SK-N-SH (cell line): ENCODE measurements around the gene CALD1. TPM values are rescaled to one million over a fixed set of nuclear protein-coding genes. Genes with fewer than 3 reads are reported as not detected.

Source experiments
- CTCF ChIA-PET: fragments of 300-600, 350-600 bp; formaldehyde crosslinking; extraction: SDS; loops from one replicate; lab custom pipeline; 2021; lab: Yijun Ruan, JAX
- POLR2A ChIA-PET: fragments of 350-600 bp; sonication (Branson Sonifier 250); formaldehyde crosslinking; extraction: SDS; loops from one replicate; lab custom pipeline; 2020; ENCODE audit warnings: antibody characterized with exemption, inconsistent platforms; lab: Yijun Ruan, JAX
- DNase-seq: peaks from one replicate; pipeline ENCODE4 v3.0.0; 2012
- H2AFZ ChIP-seq: fragments of 200-600 bp; sonication (generic); 2 replicates; pipeline ENCODE4 v1.8.1; 2016; ENCODE audit warnings: antibody characterized with exemption, mild to moderate bottlenecking, low read depth
- H3F3A ChIP-seq: fragments of 200-600 bp; sonication (generic); replicated peaks from 2 replicates; pipeline ENCODE3; 2016; ENCODE audit warnings: antibody characterized with exemption, mild to moderate bottlenecking; ENCODE audit not compliant: insufficient read depth
- H3K27ac ChIP-seq, 2 experiments: fragments of 200-500 bp in 1 of 2; fragments of 200-600 bp in 1 of 2; sonication (Bioruptor generic) in 1 of 2; sonication (generic), shearing (Covaris generic) in 1 of 2; 2 replicates each; pipeline versions ENCODE4 v1.5.1 to v1.6.1; 2014 to 2016; ENCODE audit warnings: low read depth in 2 of 2, inconsistent platforms in 1 of 2, low read length in 1 of 2, mild to moderate bottlenecking in 1 of 2, mixed read lengths in 1 of 2
- H3K27me3 ChIP-seq: fragments of 200-600 bp; sonication (generic), shearing (Covaris generic); 2 replicates; pipeline ENCODE4 v1.6.1; 2016; ENCODE audit warnings: mixed run types; ENCODE audit not compliant: insufficient read depth
- H3K36me3 ChIP-seq, 2 experiments: fragments of 200-500 bp in 1 of 2; fragments of 200-600 bp in 1 of 2; sonication (Bioruptor generic) in 1 of 2; sonication (generic) in 1 of 2; replicated peaks in 1 of 2; 2 replicates each; pipeline versions ENCODE3 to v1.5.1; 2014 to 2016; ENCODE audit warnings: low read length in 1 of 2, mild to moderate bottlenecking in 1 of 2; ENCODE audit not compliant: insufficient read depth in 2 of 2, control insufficient read depth in 1 of 2
- H3K4me1 ChIP-seq, 2 experiments: fragments of 200-500 bp in 1 of 2; fragments of 200-600 bp in 1 of 2; sonication (Bioruptor generic) in 1 of 2; sonication (generic), shearing (Covaris generic) in 1 of 2; 2 replicates each; pipeline versions ENCODE4 v1.5.1 to v1.6.1; 2014 to 2016; ENCODE audit warnings: low read depth in 1 of 2, low read length in 1 of 2, mixed run types in 1 of 2; ENCODE audit not compliant: insufficient read depth in 2 of 2, control insufficient read depth in 1 of 2
- H3K4me2 ChIP-seq: fragments of 200-600 bp; sonication (generic), shearing (Covaris generic); 2 replicates; pipeline ENCODE4 v1.6.1; 2017; ENCODE audit warnings: mixed run types
- H3K4me3 ChIP-seq, 2 experiments: fragments of 200-500 bp in 1 of 2; fragments of 200-600 bp in 1 of 2; sonication (Bioruptor generic) in 1 of 2; sonication (generic), shearing (Covaris generic) in 1 of 2; 2 replicates each; pipeline versions ENCODE4 v1.5.1 to v1.8.1; 2014 to 2016; ENCODE audit warnings: low read depth in 2 of 2, inconsistent platforms in 1 of 2, low read length in 1 of 2, mild to moderate bottlenecking in 1 of 2, mixed read lengths in 1 of 2, moderate library complexity in 1 of 2
- H3K79me2 ChIP-seq: fragments of 200-600 bp; sonication (generic); 2 replicates; pipeline ENCODE4 v1.8.1; 2017; ENCODE audit warnings: mild to moderate bottlenecking; ENCODE audit not compliant: insufficient read depth
- H3K9ac ChIP-seq: fragments of 200-600 bp; sonication (generic); 2 replicates; pipeline ENCODE4 v1.6.1; 2017; ENCODE audit warnings: mixed run types
- H3K9me2 ChIP-seq: fragments of 200-600 bp; sonication (generic); 2 replicates; pipeline ENCODE4 v1.6.1; 2017; ENCODE audit warnings: mixed run types
- H3K9me3 ChIP-seq: fragments of 200-600 bp; sonication (generic); 2 replicates; pipeline ENCODE4 v1.6.1; 2017; ENCODE audit warnings: mixed run types, mild to moderate bottlenecking, moderate library complexity
- H4K20me1 ChIP-seq: fragments of 200-600 bp; sonication (generic); 2 replicates; pipeline ENCODE4 v1.6.1; 2017; ENCODE audit warnings: mild to moderate bottlenecking, mixed run types; ENCODE audit not compliant: insufficient read depth
- CHD2 ChIP-seq: fragments of 150-350 bp; IDR thresholded peaks from 2 replicates; pipeline ENCODE4 v1.6.1; 2018; ENCODE audit warnings: low read length; ENCODE audit not compliant: partially characterized antibody
- CTCF ChIP-seq: fragments of 200-600 bp; sonication (generic); IDR thresholded peaks from 2 replicates; pipeline ENCODE4 v1.6.1; 2017; ENCODE audit warnings: antibody characterized with exemption, mild to moderate bottlenecking, moderate library complexity
- ELF1 ChIP-seq: IDR thresholded peaks from 2 replicates; pipeline ENCODE4 v1.4.0; 2012
- EP300 ChIP-seq, 2 experiments: IDR thresholded peaks; 2 replicates each; pipeline versions ENCODE4 v1.4.0 to v1.6.1; 2012; ENCODE audit warnings: borderline replicate concordance in 1 of 2, low read depth in 1 of 2, low read length in 1 of 2
- EZH2phosphoT487 ChIP-seq: fragments of 200-600 bp; sonication (generic); IDR thresholded peaks from 2 replicates; pipeline ENCODE4 v1.6.1; 2017; ENCODE audit warnings: low read depth, mixed run types, mild to moderate bottlenecking, antibody characterized with exemption, moderate library complexity, borderline replicate concordance
- FOSL2 ChIP-seq: IDR thresholded peaks from 2 replicates; pipeline ENCODE4 v1.4.0; 2012; ENCODE audit warnings: low read depth, mild to moderate bottlenecking, moderate library complexity, borderline replicate concordance
- FOXJ3 ChIP-seq: sonication (generic); formaldehyde crosslinking; IDR thresholded peaks from 2 replicates; pipeline ENCODE4 v1.5.1; 2020; ENCODE audit warnings: mild to moderate bottlenecking, missing genetic modification reagents
- FOXM1 ChIP-seq: IDR thresholded peaks from 2 replicates; pipeline ENCODE4 v1.4.0; 2012; ENCODE audit warnings: low read depth, mild to moderate bottlenecking
- GABPA ChIP-seq: IDR thresholded peaks from 2 replicates; pipeline ENCODE4 v1.4.0; 2012; ENCODE audit warnings: low read depth, mild to moderate bottlenecking
- IRF3 ChIP-seq: fragments of 150-350 bp; IDR thresholded peaks from 2 replicates; pipeline ENCODE4 v1.6.1; 2016; ENCODE audit warnings: mild to moderate bottlenecking, low read depth, low read length
- MEF2A ChIP-seq: IDR thresholded peaks from 2 replicates; pipeline ENCODE4 v1.4.0; 2012; ENCODE audit warnings: low read depth, borderline replicate concordance
- NFIC ChIP-seq: IDR thresholded peaks from 2 replicates; pipeline ENCODE4 v1.4.0; 2012; ENCODE audit warnings: borderline replicate concordance
- NRF1 ChIP-seq: IDR thresholded peaks from 2 replicates; pipeline ENCODE4 v1.6.1; 2012; ENCODE audit warnings: low read depth, mild to moderate bottlenecking, low read length
- POLR2AphosphoS5 ChIP-seq: IDR thresholded peaks from 2 replicates; pipeline ENCODE4 v1.6.1; 2012; ENCODE audit warnings: low read depth, low read length
- RAD21 ChIP-seq: IDR thresholded peaks from 2 replicates; pipeline ENCODE4 v1.6.1; 2012; ENCODE audit warnings: mild to moderate bottlenecking, low read length
- RCOR1 ChIP-seq: fragments of 150-350 bp; IDR thresholded peaks from 2 replicates; pipeline ENCODE4 v1.6.1; 2017; ENCODE audit warnings: antibody characterized with exemption, low read length
- RFX5 ChIP-seq: IDR thresholded peaks from 2 replicates; pipeline ENCODE4 v1.6.1; 2012; ENCODE audit warnings: mild to moderate bottlenecking, improper control_type of control experiment, low read length
- RXRA ChIP-seq: IDR thresholded peaks from 2 replicates; pipeline ENCODE4 v1.4.0; 2012; ENCODE audit warnings: low read depth, mild to moderate bottlenecking, borderline replicate concordance
- TCF12 ChIP-seq: IDR thresholded peaks from 2 replicates; pipeline ENCODE4 v1.4.0; 2012
- USF1 ChIP-seq: IDR thresholded peaks from 2 replicates; pipeline ENCODE4 v1.4.0; 2012; ENCODE audit warnings: low read depth, borderline replicate concordance
- WGBS: methylation state at CpG from one replicate; pipeline ENCODE4 v1.1.6; 2017; ENCODE audit warnings: low lambda C conversion rate; 5-methylcytosine and 5-hydroxymethylcytosine counted together
- polyA plus RNA-seq, 3 experiments: library from polyadenylated mRNA; depleted of rRNA; stranded (reverse); fragments of >200 nt; gene quantifications; 2 replicates each; pipeline ENCODE4 v1.2.3, GENCODE V29; 2012

Gene CALD1
- polyA plus RNA-seq, 1 of the 3 experiments (the other 2 are of a cell fraction) = 299 TPM

DNA sequence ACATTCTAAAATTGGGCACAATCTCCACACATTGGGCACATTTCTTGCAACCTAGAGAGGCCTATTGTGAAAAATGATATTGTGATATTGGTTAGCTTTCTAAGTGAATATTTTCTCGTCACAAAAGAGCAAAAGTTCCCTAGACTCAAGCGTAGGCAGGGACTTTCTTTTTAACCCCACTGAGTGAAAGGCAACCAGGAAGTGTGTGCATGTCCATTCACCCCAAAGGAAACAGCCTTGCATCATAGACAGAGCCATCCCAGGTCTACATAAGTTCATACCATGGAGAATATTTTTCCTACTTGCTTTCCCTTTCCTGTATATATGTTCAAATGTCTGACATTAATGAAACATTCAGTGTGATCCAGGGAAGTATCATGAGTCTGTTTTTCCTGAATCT lies 122.6 kb downstream of the CALD1 start:
- ChIA-PET CTCF (no interaction called here), POLR2A (no interaction called here)
- Histone ChIP-seq H3K4me3 (no peak overlapping the region), H3K27ac (no peak overlapping the region), H3K9ac (no peak overlapping the region), H3F3A (peaks cover 41% of the 10 kb centered on the region), H3K9me3 (no peaks in the 10 kb centered on the region), H3K27me3 (no peaks in the 10 kb centered on the region), H2AFZ (no peak overlapping the region), H4K20me1 (peaks cover 61% of the 10 kb centered on the region), H3K4me2 (no peak overlapping the region), H3K36me3 (peaks cover 36 to 47% of the 10 kb centered on the region in 2 experiments), H3K9me2 (no peaks in the 10 kb centered on the region), H3K79me2 (peaks cover 98% of the 10 kb centered on the region), H3K4me1 (peaks cover 2 to 31% of the 10 kb centered on the region in 2 experiments; a peak in 2 of 4 replicates)
- no peak for DNase-seq
- TF ChIP-seq RXRA = no peak
- TF ChIP-seq EP300 (IDR thresholded peaks at IDR 0.05; ENCODE audit: borderline replicate concordance in 1 of 2, low read depth in 1 of 2, low read length in 1 of 2) = no peak
- 96% methylated on average over 2 of the region's 2 CpGs for WGBS

- no peak overlapping the region for H3K4me2 ChIP-seq
- WGBS = 96% methylated on average over 5 of the region's 5 CpGs
- TF ChIP-seq USF1 (no peak), RFX5 (no peak), NFIC (no peak), TCF12 (no peak), IRF3 (no peak), CTCF (no peak), RAD21 (no peak), ELF1 (no peak), EP300 (IDR thresholded peaks at IDR 0.05; ENCODE audit: borderline replicate concordance in 1 of 2, low read depth in 1 of 2, low read length in 1 of 2) (no peak), POLR2AphosphoS5 (no peak), FOXJ3 (CRISPR knock-in tag) (no peak), RXRA (no peak), GABPA (no peak), RCOR1 (no peak), CHD2 (no peak), MEF2A (no peak), EZH2phosphoT487 (no peak), FOXM1 (no peak), NRF1 (no peak), FOSL2 (no peak)
- peaks cover 36 to 41% of the 10 kb centered on the region in 2 experiments for H3K36me3 ChIP-seq
- H3F3A ChIP-seq = peaks cover 52% of the 10 kb centered on the region
- no peaks in the 10 kb centered on the region for H3K27me3 ChIP-seq
- H3K9ac ChIP-seq = no peak overlapping the region
- no peak overlapping the region for H2AFZ ChIP-seq
- DNase-seq = no peak
- ChIA-PET POLR2A (no interaction called here), CTCF (interaction anchor here (1.0 to 1.5 kb wide), 2 partner anchors 17 to 271 kb away, joined by 3 read pairs; no protein-coding TSS in a partner anchor)
- H4K20me1 ChIP-seq = peaks cover 72% of the 10 kb centered on the region
- no peaks in the 10 kb centered on the region for H3K9me3 ChIP-seq
- no peak overlapping the region for H3K27ac ChIP-seq
- no peaks in the 10 kb centered on the region for H3K9me2 ChIP-seq
- H3K4me3 ChIP-seq = no peak overlapping the region
- peaks cover 2 to 40% of the 10 kb centered on the region in 2 experiments; a peak in 2 of 4 replicates for H3K4me1 ChIP-seq
- H3K79me2 ChIP-seq = peaks cover 98% of the 10 kb centered on the region
Observed at GRCh38 chr7:134903073-134903790, 123.8 kb downstream of the CALD1 start.
